K562 treated with DMSO at 1 percent for 24 hours (cell line): Measurements from ENCODE around the gene CKMT1B. TPM values are rescaled to one million over a fixed set of nuclear protein-coding genes. Genes with fewer than 3 reads are reported as not detected.

ENCODE experiments used
- total RNA-seq: library from RNA; unstranded; fragments of 300-600 nt; gene quantifications from 2 replicates; pipeline ENCODE4 v1.2.3, GENCODE V29; 2022; ENCODE audit warnings: low read depth; ENCODE audit not compliant: insufficient read depth

CKMT1B gene
- total RNA-seq, result 1.1 and 2.4 TPM in 2 replicates

GRCh38 chr15:43593328-43594190, at the start of gene CKMT1B:
Gene CKMT1B, plus strand, starts transcription at chr15:43594027. Its CDS starts 192 bp downstream, at chr15:43594219.

GRCh38 chr15:43589778-43590466, 3.9 kb upstream of the CKMT1B start, which contains the start of gene PPIP5K1:
Gene PPIP5K1, minus strand, starts transcription at chr15:43590208. Its CDS starts 5,704 bp downstream, at chr15:43584504.

GRCh38 chr15:43618700-43619099, 24.9 kb downstream of the CKMT1B start, which contains the start of gene STRC:
Gene STRC, minus strand, starts transcription at chr15:43618800. Its CDS starts 78 bp downstream, at chr15:43618722.

Other genes with a start within 250 kb of the CKMT1B start
- gene ZSCAN29, start 223.0 kb upstream of the CKMT1B start, total RNA-seq, result 16.4 and 19.4 TPM in 2 replicates
- 24.6 and 27.8 TPM in 2 replicates for gene TUBGCP4, start 222.9 kb upstream of the CKMT1B start, total RNA-seq
- 25.1 and 27.4 TPM in 2 replicates for gene TP53BP1, start 100.9 kb upstream of the CKMT1B start, total RNA-seq
- 24.5 and 26.4 TPM in 2 replicates for gene MAP1A, start 76.4 kb upstream of the CKMT1B start, total RNA-seq
- 28.3 and 35.7 TPM in 2 replicates for gene PPIP5K1, start 3.8 kb upstream of the CKMT1B start, total RNA-seq
- gene STRC, start 24.8 kb downstream of the CKMT1B start, total RNA-seq, result 0.13 TPM in 1 of 2 replicates, not detected in the other
- gene CATSPER2, start 54.8 kb downstream of the CKMT1B start, total RNA-seq, result 1.2 and 1.5 TPM in 2 replicates
- 0.63 and 1.1 TPM in 2 replicates for gene CKMT1A, start 99.8 kb downstream of the CKMT1B start, total RNA-seq
- gene PDIA3, start 152.4 kb downstream of the CKMT1B start, total RNA-seq, result 118 and 122 TPM in 2 replicates
- gene ELL3, start 182.9 kb downstream of the CKMT1B start, total RNA-seq, result 1.9 and 4.7 TPM in 2 replicates
- 415 and 475 TPM in 2 replicates for gene SERF2, start 198.3 kb downstream of the CKMT1B start, total RNA-seq
- gene SERINC4, start 206.2 kb downstream of the CKMT1B start, total RNA-seq, result 0.65 and 1.3 TPM in 2 replicates
- gene HYPK, start 206.6 kb downstream of the CKMT1B start, total RNA-seq, result 3.9 and 5.1 TPM in 2 replicates
- gene MFAP1, start 230.7 kb downstream of the CKMT1B start, total RNA-seq, result 46.9 and 54.4 TPM in 2 replicates
- 16.5 and 17.2 TPM in 2 replicates for gene WDR76, start 233.0 kb downstream of the CKMT1B start, total RNA-seq